T-helper 1 cell (primary cell): ENCODE data around the gene ADAM19.

Experiments used
- DNase-seq, 5 donors: peaks; one replicate each; pipeline ENCODE4 v3.0.0-alpha.2; 2012 to 2020

ADAM19 gene

GRCh38 chr5:157562111-157562581 lies 13.4 kb downstream of the ADAM19 start:
- DNase-seq: no peak

GRCh38 chr5:157561110-157561509 lies 14.5 kb downstream of the ADAM19 start:
- DNase-seq: no peak

GRCh38 chr5:157559301-157559700 lies 16.3 kb downstream of the ADAM19 start:
- DNase-seq: no peak

DNA sequence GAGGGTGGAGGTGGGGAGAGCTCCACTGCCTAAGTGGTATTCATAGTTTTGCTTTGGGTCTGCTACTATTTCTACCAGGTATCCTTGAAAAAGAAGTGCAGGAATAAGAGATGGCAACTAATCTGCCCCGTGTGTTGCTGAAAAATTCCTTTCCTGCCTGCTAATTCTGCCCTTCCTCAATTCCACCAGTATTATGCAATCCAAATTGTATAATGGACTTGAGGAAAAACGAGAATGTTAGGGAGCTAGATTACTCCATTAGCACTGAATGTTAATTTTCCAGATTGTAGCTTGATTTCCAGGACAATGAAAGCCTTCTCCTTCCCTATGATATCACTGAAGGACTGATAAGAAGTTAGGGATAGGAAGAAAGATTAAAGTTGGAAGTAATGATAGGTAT lies 16.9 kb downstream of the ADAM19 start:
- DNase-seq: no peak

- DNase-seq: no peak
Measured at GRCh38 chr5:157558041-157558595, 17.5 kb downstream of the ADAM19 start.

DNA sequence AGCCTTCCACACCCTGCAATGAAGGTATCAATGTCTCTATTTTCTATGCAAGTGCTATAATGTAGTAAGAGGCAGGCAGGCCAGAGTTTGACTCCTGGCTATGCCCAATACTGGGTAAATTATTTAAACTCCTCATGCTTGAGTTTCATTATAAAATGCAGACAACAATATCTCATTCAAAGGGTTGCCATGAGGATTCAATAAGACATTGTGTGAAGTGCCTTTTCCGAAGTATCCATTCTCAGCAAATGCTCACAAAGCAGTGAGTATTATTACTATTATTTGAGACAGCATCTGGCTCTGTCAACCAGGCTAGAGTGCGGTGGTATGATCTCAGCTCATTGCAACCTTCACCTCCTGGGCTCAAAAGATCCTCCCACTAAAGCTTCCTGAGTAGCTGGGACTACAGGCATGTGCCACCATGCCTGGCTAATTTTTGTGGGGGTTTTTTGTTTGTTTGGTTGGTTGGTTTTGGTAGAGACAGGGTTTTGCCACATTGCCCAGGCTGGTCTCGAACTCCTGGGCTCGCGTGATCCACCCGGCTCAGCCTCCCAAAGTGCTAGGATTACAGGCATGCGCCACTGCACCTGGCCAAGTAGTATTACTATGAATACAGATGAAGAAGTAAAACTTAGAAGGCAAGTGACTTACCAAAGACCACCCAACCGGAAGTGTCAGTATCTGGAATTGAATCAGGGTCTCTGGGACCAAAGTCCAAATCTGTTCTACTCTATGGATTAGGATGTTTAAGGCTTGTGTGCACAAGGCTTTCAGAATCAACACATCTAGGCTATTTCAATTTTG lies 18.8 kb downstream of the ADAM19 start:
- no peak for DNase-seq

DNA sequence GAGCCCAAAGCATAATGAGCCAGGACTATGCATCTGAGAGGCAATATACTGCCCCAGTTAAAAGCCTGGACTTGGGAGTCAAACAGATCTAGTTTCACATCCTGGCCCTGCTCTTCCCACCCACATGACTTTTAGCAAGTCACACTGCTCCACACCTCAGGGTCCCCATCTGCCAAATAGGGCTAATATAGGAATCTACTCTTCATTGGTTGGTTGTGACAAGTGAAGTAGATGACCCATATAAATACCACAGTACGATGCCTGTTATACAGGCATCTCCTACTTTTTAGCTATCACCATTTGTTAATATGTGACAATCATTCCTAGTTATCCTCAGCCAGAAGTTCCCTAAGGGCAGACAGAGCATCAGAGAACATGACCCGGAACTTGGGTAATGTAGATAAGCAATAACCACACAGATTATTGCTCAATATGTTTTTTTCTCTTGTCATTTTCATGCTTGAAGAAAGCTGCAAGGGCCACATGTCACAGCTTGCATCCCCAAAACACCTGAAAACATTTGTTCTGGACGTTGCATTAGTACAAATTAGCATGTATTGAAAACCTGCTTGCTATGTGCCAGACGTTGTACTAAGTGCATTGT lies 20.4 kb downstream of the ADAM19 start:
- no peak for DNase-seq

- no peak for DNase-seq
Measured at GRCh38 chr5:157554179-157555036, 21.2 kb downstream of the ADAM19 start.

DNA sequence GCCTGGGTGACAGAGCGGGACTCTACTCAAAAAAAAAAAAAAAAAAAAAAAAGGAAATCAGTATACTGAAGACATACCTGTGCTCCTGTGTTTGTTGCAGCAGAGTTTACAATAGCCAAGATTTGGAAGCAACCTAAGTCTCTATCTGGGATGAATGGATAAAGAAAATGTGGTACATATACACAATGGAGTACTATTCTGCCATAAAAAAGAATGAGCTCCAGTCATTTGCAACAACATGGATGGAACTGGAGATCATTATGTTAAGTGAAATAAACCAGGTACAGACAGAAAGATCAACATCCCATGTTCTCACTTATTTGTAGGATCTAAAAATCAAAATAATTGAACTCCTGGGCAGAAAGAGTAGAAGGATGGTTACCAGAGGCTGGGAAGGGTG lies 22.9 kb downstream of the ADAM19 start:
- no peak for DNase-seq

DNA sequence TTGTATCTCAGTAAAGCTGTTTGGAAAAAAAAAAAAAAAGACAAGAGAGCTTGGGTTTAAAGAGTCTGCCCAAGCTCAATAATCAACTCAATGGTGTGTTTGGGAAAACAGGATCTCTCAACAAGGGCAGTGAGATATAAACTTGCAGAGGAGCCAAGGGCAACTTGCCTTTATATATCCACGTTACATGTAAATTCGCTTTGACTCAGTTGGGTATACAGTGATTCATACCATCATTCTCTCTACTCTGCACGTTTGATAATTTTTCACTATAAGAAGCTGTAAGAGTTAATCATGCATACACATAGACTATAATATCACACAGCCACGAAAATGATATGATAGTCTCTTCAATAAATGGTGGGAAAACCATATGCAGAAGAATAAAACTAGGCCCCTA lies 24.9 kb downstream of the ADAM19 start:
- DNase-seq: no peak

DNA sequence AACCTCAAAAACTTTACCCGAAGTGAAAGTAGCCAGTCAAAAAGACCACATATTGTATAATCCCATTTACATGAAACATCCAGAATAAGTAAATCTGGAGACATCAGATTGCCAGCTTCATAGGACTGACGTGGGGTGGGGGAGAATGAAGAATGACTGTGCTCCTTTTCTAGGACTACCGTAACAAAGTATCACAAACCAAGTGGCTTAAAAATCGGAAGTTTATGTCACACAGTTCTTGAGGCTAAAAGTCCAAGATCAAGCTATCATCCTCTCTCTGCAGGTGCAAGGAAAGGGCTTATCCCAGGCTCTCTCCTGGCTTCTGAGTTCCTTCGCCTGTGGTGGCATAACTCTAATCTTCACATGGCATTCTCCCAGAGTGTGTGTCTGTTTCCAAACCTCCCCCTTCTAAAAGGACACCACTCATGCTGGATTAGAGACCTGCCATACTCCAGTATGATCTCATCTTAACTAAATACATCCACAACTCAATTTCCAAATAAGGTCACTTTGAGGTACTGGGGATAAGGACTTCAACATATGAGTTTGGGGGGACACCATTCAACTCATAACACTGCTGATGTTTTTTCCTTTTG lies 25.5 kb downstream of the ADAM19 start:
- no peak for DNase-seq

DNA sequence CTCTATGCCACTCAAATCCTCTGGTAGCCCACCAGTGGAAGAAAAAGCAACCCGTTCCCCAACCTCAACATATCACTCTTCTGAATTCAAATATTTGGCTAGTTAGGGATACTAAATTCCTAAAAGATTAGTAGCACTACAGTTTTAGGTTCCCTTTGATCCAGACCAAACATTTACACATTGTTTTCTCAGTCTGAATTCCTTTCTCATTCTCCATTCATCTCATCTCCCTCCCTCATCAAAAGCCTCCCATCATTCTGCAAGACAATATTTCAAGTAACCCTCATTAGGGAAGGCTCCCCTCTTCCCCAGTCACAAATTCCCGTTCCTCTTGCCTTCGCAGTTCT lies 26.3 kb downstream of the ADAM19 start:
- DNase-seq: no peak

- no peak for DNase-seq
Measured at GRCh38 chr5:157548513-157549282, 26.9 kb downstream of the ADAM19 start.

DNA sequence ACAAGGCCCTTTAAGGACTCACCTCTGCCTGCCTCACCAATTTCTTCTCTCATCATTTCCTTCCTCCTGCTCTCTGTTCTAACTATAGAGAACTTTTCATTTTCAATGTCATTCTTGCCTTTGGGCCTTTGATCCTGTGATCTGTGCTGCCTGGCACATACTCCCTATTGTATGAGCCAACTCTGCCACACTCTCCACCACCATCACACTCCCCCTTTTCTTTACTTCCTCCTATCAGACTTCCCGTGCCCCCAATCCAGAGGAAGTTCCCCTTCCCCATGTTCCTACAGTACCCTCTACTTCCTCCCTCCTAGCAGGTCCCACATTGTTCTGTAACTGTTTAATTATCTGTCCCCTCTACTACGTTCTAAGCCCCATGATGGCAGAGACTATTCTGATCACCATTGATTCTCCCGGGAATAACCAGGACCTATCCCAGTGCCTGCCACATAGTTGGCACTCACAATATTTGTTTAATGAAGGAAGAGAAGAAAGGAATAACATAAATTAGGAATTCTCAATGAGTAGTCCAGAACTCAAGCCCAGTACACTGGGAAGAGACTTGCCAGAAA lies 27.5 kb downstream of the ADAM19 start:
- DNase-seq: peak in 1 of 5 donors; percentile 32

DNA sequence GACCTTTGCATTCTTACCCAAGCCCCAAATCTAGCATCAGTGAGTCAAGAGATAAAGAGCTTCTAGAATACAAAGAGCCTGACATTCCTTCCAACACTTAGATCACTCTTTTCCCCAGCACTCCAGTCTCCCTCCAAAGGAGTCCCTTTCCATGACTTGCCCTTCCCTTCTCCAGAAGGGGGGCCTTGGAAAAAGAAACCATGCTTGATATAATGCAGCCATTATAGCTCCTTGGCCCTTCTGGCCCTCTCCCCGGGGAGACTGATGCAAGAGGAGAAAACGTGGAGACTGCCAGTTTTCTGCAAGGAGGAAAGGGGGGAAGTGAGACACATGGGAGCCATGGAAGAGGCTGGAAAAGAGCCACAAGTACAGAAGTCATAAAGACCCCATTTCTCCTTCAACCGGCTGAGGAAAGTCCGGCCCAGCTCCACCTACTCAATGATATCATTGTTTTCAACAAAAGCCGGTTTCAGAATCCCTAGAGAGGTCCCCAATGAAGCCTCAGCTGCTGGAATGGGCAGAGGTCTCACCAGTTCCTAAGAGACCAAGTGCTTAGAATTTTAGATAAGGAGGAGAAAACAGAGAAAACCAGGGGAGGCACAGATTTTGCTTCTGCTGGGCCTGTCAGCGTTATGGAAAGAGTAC lies 29.0 kb downstream of the ADAM19 start:
- no peak for DNase-seq

- DNase-seq: peak in 1 of 5 donors; percentile 38
Measured at GRCh38 chr5:157545610-157546310, 29.8 kb downstream of the ADAM19 start.

DNA sequence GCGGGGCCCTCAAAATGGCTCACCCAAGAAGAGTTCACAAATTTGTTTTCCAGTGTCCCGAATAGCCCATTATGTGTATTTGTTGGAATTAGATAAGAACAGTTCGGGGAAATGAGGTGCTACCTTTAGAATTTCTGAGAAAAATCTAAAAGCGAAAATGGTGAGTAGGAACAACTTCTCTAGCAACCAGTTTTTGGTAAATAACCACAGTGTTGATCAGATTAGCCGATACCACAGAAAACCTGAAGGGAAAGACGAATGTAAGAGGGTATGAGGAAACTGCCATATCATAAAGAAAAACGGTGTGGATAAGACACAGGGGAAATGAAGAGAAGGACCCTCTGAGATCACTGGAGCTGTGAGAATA lies 31.0 kb downstream of the ADAM19 start:
- DNase-seq: peak in 1 of 5 donors; percentile 87

DNA sequence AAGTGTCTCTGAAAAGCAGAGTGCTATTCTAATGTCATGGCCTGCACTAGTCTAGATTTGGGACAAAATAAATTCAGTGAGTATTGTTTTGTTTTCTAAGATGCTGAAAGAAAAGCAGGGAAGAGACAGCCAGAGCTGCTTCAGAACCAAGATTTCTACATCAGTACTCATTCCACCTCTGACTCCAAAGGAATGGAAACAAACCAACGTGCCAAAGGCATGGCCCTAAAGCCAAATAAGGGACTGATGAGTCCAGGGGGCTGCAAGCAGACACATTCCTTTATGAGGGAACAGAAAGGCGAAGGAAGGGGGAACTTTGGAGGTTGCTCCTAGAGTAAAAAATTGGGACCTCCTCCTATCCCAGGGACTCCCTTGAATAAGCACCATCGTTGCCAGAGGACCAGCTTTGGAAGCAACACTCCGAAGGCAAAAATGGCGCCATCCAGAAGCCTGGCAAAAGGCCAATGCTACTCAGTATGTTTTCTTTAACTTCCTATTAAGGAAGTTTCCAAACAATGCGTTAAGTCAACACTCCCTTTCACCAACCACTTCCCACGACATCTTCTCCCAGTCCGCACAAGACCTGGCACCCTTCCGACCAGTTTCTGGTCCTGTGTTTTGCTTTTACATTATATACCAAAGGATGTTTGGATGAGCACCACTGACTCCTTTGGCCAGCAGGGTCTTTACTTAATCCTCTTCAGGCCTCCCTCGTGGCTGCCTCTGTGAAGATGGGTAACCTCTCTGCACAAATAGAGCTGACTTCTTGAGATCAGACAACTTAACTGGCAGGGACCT lies 31.6 kb downstream of the ADAM19 start:
- no peak for DNase-seq

DNA sequence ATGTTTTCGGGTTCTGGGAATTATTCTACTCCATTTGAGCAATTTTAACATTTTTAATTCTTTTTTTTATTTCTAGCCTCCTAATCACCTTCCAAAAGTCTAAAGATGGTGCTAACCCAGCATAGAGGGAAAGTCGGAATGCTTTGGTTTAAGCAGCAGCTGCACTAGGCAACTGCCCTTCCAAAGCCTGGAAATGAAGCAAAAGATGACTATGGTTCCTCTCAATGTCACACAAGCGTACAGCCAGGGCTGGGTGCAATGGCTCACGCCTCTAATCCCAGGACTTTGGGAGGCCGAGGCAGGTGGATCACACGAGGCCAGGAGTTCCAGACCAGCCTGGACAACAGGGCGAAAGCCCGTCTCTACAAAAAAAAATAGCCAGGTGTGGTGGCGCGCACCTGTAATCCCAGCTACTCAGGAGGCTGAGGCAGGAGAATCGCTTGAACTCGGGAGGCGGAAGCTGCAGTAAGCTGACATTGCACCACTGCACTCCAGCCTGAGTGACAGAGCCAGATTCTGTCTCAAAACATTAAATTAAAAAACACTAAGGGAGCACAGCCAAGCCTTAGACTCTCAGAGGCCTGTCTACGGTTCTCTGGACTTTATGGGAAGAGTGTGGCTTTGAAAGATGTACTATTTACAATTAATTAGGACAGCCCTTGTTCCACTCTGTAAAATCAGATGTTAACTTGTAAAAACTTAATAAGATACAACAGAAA lies 33.1 kb downstream of the ADAM19 start:
- DNase-seq: no peak
